ENCODE results near the gene TCFL5.

TCFL5 gene

DNA sequence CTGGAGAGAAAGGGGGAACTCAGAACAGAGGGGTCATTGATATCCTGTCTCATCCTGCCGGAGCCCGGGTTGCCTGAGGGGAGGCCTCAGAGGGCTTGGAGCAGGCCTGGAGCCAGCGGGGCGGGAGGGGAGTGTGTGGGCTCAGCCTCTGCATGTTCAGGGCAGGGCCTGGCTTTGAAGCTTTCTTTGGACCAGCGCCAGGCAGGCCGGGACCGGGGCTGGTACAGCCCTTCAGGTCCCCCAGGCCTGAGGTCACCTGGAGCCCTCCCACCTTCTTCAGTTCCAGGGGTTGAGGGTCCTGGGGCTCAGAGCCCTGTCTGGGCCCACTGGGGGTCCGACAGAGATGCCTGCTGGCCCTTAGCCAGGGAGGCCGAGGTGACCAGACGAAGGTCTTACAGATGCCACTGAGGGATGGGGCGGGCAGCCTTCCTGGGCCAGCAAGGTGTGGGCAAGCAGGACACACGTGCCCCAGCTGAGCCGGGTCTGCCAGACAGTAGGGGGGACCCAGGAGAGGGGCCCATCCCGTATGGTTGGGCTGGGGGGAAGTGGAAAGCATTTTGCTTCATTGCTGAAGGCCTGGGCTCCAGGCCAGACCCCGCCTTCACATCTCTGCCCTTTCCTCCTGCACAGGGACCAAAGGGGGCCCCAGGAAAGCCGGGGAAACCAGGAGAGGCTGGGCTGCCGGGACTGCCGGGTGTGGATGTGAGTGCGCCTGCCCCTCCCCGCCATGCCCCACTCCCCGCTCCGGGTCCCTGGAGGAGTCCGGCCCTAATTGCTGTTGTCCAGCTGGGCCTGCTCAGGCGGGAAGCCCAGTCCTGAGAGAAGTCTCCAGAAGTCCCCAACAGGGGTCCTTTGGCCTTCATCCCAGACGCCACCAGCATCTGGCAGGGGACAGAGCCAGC is 42.8 kb downstream of the TCFL5 start:
- H3K36me3 ChIP-seq (ENCODE audit: control insufficient read depth in 2 of 2, insufficient read depth in 1 of 2, low read length in 2 of 2) = peaks cover 0 to under 1% of the 10 kb centered on the region in 2 experiments; a peak in 1 of 3 replicates
- ChIA-PET CTCF (interaction anchor here (0.6 kb wide), 1 partner anchor 145 kb away, joined by 4 read pairs; no protein-coding TSS in a partner anchor), POLR2A (interaction anchor here (0.9 kb wide), 1 partner anchor 13 kb away, joined by 3 read pairs; no protein-coding TSS in a partner anchor)
- H3K4me3 ChIP-seq (ENCODE audit: low read depth, low read length) = no peak overlapping the region
- H3K4me1 ChIP-seq (ENCODE audit: control insufficient read depth, insufficient read depth, low read length) = peaks cover 6% of the 10 kb centered on the region; the same call in 1 of the 2 replicates
- peak overlapping the region; percentile 30; the same call in 1 of the 2 replicates for H3K27ac ChIP-seq (ENCODE audit: extremely low read depth, low read depth, low read length)
- no peaks in the 10 kb centered on the region for H3K9me3 ChIP-seq (ENCODE audit: control insufficient read depth, insufficient read depth, low read depth, low read length)
- peak; percentile 64 for TF ChIP-seq GLIS2 (tag by site-specific recombination; IDR thresholded peaks at IDR 0.05)
- TF ChIP-seq ZBTB7A (tag by site-specific recombination; IDR thresholded peaks at IDR 0.05; ENCODE audit: low read depth) = no peak
- 0 out of 2 replicates have a peak, but pooled peaks have one; percentile 11 for TF ChIP-seq SP7 (tag by site-specific recombination; IDR thresholded peaks at IDR 0.05)
- TF ChIP-seq ZNF837 (tag by site-specific recombination; IDR thresholded peaks at IDR 0.05) = no peak
- peak; percentile 81 for TF ChIP-seq GLIS1 (tag by site-specific recombination; IDR thresholded peaks at IDR 0.05)
- TF ChIP-seq EGR2 (tag by site-specific recombination; IDR thresholded peaks at IDR 0.05; ENCODE audit: low read depth) = peak; percentile 71
- TF ChIP-seq, protein P1, sequence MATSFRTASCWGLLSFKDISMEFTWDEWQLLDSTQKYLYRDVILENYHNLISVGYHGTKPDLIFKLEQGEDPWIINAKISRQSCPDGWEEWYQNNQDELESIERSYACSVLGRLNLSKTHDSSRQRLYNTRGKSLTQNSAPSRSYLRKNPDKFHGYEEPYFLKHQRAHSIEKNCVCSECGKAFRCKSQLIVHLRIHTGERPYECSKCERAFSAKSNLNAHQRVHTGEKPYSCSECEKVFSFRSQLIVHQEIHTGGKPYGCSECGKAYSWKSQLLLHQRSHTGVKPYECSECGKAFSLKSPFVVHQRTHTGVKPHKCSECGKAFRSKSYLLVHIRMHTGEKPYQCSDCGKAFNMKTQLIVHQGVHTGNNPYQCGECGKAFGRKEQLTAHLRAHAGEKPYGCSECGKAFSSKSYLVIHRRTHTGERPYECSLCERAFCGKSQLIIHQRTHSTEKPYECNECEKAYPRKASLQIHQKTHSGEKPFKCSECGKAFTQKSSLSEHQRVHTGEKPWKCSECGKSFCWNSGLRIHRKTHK (tag by site-specific recombination; IDR thresholded peaks at IDR 0.05) = no peak
- TF ChIP-seq, protein P2, sequence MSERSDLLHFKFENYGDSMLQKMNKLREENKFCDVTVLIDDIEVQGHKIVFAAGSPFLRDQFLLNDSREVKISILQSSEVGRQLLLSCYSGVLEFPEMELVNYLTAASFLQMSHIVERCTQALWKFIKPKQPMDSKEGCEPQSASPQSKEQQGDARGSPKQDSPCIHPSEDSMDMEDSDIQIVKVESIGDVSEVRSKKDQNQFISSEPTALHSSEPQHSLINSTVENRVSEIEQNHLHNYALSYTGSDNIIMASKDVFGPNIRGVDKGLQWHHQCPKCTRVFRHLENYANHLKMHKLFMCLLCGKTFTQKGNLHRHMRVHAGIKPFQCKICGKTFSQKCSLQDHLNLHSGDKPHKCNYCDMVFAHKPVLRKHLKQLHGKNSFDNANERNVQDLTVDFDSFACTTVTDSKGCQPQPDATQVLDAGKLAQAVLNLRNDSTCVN (tag by site-specific recombination; optimal IDR thresholded peaks at IDR 0.05) = peak; percentile 20
- TF ChIP-seq, protein P3, sequence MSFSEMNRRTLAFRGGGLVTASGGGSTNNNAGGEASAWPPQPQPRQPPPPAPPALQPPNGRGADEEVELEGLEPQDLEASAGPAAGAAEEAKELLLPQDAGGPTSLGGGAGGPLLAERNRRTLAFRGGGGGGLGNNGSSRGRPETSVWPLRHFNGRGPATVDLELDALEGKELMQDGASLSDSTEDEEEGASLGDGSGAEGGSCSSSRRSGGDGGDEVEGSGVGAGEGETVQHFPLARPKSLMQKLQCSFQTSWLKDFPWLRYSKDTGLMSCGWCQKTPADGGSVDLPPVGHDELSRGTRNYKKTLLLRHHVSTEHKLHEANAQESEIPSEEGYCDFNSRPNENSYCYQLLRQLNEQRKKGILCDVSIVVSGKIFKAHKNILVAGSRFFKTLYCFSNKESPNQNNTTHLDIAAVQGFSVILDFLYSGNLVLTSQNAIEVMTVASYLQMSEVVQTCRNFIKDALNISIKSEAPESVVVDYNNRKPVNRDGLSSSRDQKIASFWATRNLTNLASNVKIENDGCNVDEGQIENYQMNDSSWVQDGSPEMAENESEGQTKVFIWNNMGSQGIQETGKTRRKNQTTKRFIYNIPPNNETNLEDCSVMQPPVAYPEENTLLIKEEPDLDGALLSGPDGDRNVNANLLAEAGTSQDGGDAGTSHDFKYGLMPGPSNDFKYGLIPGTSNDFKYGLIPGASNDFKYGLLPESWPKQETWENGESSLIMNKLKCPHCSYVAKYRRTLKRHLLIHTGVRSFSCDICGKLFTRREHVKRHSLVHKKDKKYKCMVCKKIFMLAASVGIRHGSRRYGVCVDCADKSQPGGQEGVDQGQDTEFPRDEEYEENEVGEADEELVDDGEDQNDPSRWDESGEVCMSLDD (tag by site-specific recombination; IDR thresholded peaks at IDR 0.05) = peak; percentile 53
- peak; percentile 39; the same call in 1 of the 2 replicates for TF ChIP-seq ZBTB17 (tag by site-specific recombination; IDR thresholded peaks at IDR 0.05)
- TF ChIP-seq ZNF571 (tag by site-specific recombination; IDR thresholded peaks at IDR 0.05) = no peak
- TF ChIP-seq, protein P4, sequence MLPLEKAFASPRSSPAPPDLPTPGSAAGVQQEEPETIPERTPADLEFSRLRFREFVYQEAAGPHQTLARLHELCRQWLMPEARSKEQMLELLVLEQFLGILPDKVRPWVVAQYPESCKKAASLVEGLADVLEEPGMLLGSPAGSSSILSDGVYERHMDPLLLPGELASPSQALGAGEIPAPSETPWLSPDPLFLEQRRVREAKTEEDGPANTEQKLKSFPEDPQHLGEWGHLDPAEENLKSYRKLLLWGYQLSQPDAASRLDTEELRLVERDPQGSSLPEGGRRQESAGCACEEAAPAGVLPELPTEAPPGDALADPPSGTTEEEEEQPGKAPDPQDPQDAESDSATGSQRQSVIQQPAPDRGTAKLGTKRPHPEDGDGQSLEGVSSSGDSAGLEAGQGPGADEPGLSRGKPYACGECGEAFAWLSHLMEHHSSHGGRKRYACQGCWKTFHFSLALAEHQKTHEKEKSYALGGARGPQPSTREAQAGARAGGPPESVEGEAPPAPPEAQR (tag by site-specific recombination; IDR thresholded peaks at IDR 0.05) = no peak
- peak; percentile 76 for TF ChIP-seq ZBTB20 (tag by site-specific recombination; IDR thresholded peaks at IDR 0.05)
- peak; percentile 54 for TF ChIP-seq ZEB2 (tag by site-specific recombination; IDR thresholded peaks at IDR 0.05)
- TF ChIP-seq ZNF623 (tag by site-specific recombination; IDR thresholded peaks at IDR 0.05) = no peak
- TF ChIP-seq, protein P5, sequence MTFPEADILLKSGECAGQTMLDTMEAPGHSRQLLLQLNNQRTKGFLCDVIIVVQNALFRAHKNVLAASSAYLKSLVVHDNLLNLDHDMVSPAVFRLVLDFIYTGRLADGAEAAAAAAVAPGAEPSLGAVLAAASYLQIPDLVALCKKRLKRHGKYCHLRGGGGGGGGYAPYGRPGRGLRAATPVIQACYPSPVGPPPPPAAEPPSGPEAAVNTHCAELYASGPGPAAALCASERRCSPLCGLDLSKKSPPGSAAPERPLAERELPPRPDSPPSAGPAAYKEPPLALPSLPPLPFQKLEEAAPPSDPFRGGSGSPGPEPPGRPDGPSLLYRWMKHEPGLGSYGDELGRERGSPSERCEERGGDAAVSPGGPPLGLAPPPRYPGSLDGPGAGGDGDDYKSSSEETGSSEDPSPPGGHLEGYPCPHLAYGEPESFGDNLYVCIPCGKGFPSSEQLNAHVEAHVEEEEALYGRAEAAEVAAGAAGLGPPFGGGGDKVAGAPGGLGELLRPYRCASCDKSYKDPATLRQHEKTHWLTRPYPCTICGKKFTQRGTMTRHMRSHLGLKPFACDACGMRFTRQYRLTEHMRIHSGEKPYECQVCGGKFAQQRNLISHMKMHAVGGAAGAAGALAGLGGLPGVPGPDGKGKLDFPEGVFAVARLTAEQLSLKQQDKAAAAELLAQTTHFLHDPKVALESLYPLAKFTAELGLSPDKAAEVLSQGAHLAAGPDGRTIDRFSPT (tag by site-specific recombination; IDR thresholded peaks at IDR 0.05) = peak; percentile 50; the same call in 1 of the 2 replicates
- TF ChIP-seq WT1 (tag by site-specific recombination; IDR thresholded peaks at IDR 0.05) = peak; percentile 61
- TF ChIP-seq SP2 (tag by site-specific recombination; IDR thresholded peaks at IDR 0.05) = peak; percentile 37; the same call in 1 of the 2 replicates
- TF ChIP-seq, protein P6, sequence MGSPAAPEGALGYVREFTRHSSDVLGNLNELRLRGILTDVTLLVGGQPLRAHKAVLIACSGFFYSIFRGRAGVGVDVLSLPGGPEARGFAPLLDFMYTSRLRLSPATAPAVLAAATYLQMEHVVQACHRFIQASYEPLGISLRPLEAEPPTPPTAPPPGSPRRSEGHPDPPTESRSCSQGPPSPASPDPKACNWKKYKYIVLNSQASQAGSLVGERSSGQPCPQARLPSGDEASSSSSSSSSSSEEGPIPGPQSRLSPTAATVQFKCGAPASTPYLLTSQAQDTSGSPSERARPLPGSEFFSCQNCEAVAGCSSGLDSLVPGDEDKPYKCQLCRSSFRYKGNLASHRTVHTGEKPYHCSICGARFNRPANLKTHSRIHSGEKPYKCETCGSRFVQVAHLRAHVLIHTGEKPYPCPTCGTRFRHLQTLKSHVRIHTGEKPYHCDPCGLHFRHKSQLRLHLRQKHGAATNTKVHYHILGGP (tag by site-specific recombination; IDR thresholded peaks at IDR 0.05) = no peak
- 0 out of 2 replicates have a peak, but pooled peaks have one; percentile 11 for TF ChIP-seq KLF9 (tag by site-specific recombination; IDR thresholded peaks at IDR 0.05; ENCODE audit: low read depth)
- TF ChIP-seq ZIC2 (tag by site-specific recombination; IDR thresholded peaks at IDR 0.05) = peak; percentile 93
- TF ChIP-seq, protein P7, sequence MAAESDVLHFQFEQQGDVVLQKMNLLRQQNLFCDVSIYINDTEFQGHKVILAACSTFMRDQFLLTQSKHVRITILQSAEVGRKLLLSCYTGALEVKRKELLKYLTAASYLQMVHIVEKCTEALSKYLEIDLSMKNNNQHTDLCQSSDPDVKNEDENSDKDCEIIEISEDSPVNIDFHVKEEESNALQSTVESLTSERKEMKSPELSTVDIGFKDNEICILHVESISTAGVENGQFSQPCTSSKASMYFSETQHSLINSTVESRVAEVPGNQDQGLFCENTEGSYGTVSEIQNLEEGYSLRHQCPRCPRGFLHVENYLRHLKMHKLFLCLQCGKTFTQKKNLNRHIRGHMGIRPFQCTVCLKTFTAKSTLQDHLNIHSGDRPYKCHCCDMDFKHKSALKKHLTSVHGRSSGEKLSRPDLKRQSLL (tag by site-specific recombination; IDR thresholded peaks at IDR 0.05) = 0 out of 2 replicates have a peak, but pooled peaks have one; percentile 55
